GM19463 (cell line): ENCODE measurements around the gene CCT3.
"Not testable (repeated sequence)": the region's sequence is repeated elsewhere in the genome, so short reads cannot be mapped to it uniquely, and the experiment has no call there.

Source experiments
- ATAC-seq: cut with Tn5 transposase; IDR thresholded peaks from one replicate; pipeline ENCODE4 v1.9.1; 2021; ENCODE audit warnings: mild to moderate bottlenecking, moderate library complexity; ENCODE audit not compliant: unreplicated experiment

CCT3 gene

DNA sequence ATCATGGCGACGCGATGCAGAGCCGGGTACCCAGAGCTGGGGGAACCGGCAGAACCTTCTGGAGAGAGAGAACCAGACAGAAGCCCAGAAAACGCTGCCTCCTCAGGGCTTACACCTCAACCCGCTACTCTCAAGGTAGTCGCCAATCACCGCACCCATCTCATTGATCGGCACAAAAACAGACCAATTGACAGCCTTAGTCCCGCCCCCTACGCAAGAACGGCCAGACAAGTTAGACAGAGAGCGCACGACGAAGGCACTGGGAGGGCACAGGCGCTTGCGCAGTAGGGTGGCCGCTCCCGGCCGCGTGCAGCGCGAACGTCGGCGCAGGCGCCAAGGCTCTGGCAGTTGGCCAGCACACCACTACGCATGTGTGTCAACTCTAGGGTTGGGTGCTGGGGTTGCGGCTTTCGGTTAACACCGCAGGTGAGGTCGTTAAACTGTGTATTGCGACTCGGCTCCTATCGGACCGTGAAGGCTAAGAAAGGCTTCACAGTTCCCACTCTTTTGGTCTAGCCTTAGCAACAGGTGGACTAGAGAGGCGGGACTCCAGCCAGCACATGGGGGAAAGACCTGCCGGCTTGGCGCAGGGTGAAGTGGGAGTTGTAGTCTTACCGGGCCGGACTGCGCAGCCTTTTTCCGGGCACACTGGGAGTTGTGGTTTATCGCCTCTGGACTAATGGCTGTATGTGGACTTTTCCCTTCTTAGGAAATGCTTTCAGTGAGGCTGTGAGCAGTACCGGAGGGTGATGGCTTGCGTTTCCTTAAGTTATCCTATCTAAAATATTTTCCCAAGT, at the start of gene CCT3, which contains the start of gene TSACC:
TSS of gene CCT3 (minus strand) at position 113 of the 797 bp plus-strand sequence. CDS start at position 5, 108 bp downstream.
TSS of gene TSACC (plus strand) at position 347 of the 797 bp plus-strand sequence. CDS start 1,232 bp downstream, outside the sequence.
- ATAC-seq = peak; percentile 89

DNA sequence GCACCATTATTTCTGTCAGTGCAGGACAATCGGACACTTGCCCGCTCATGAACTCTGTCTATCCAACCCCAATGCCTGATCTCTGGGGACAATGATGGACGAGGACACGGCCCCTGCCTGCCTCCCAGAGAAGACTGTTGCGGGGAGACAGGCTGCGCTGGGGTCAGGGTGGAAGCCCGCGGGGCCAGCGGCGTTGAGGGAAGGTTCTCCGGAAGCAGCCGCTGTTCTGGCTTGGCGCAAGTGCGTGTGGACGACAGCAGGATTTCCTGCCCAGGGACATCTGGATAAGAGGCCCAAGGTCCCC, 49.7 kb upstream of the CCT3 start:
- ATAC-seq = no peak

- ATAC-seq = no peak
Measured at GRCh38 chr1:156386949-156387869, 49.1 kb upstream of the CCT3 start.

GRCh38 chr1:156386134-156386901, 48.2 kb upstream of the CCT3 start:
- no peak for ATAC-seq

DNA sequence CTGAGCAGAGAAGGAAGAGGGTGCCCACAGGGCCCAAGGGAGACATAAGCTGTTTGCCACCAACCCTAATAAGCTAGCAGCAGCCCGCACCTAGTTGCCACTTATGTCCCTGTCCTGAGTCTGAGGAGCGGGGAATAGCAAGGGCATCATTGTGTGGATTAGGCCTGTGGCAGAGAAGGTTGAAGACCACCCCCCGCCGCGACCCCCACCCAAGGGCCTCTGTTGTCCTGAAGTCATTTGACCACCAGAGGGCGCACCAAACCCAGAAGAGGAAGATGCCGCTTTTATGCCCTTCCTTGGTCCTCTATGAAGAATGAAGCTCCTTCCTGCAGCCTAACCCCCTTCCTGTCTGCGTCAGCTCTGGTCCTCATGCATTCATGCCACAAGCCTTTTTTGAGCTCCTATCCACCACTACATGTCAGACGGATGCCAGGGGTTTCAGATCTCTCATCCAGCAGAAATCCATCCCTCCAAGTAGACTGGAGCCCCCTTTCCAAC, 47.5 kb upstream of the CCT3 start:
- no peak for ATAC-seq

DNA sequence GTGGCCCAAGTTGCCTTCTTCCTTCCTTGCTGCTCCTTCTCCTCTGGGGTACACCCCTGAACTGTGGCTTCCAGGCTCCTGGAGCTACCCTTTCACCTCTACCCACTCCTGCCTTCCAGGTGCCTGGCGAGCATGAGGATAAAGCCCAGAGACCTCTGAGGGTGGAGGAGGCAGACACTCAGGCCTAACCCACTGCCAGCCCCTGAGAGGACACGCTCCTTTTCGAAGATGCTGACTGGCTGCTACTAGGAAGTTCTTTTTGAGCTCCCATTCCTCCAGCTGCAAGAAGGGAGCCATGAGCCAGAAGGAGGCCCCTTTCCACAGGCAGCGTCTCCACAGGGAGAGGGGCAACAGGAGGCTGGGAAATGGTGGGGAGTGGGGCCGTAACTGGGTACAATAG, 46.6 kb upstream of the CCT3 start:
- ATAC-seq = no peak

DNA sequence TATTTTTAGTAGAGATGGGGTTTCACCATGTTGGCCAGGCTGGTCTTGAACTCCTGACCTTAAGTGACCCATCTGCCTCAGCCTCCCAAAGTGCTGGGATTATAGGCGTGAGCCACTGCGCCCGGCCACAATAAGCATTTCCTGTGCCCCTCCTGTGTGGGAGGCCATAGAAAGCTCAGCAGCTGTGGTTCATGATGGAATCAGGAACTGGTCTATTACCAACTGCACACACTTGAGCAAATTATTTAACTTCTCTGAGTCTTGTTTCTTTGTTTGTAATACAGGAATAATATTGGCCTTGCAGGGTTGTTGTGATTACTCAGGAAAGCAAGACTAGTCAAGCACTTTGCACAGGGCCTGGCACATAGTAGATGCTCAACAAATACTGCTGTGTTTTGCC, 45.9 kb upstream of the CCT3 start:
- ATAC-seq = no peak

- ATAC-seq = peak; percentile 74
Measured at GRCh38 chr1:156383023-156383422, 44.9 kb upstream of the CCT3 start.

- ATAC-seq = no peak
Measured at GRCh38 chr1:156382561-156382960, 44.5 kb upstream of the CCT3 start.

GRCh38 chr1:156379420-156380165, 41.5 kb upstream of the CCT3 start:
- ATAC-seq = no peak

DNA sequence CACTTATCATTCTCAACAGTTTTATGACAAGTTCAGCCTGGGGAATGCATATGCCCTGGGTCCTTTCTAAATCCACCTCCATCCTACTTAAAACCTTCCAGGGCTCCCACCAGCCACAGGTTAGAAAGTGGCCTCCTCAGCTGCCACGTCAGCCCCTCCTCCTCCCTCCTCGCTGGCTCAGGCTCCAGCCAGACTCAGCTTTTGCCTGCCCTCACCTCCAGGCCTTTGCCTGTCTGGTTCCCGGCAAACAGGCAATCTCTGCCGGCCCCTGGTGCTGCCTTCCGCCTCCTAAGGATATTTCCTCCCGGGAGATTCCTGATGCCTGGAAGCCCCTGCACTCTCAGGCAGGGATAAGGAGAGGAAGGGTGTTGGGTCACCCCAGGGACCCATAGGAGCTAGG, 40.5 kb upstream of the CCT3 start:
- ATAC-seq = no peak

DNA sequence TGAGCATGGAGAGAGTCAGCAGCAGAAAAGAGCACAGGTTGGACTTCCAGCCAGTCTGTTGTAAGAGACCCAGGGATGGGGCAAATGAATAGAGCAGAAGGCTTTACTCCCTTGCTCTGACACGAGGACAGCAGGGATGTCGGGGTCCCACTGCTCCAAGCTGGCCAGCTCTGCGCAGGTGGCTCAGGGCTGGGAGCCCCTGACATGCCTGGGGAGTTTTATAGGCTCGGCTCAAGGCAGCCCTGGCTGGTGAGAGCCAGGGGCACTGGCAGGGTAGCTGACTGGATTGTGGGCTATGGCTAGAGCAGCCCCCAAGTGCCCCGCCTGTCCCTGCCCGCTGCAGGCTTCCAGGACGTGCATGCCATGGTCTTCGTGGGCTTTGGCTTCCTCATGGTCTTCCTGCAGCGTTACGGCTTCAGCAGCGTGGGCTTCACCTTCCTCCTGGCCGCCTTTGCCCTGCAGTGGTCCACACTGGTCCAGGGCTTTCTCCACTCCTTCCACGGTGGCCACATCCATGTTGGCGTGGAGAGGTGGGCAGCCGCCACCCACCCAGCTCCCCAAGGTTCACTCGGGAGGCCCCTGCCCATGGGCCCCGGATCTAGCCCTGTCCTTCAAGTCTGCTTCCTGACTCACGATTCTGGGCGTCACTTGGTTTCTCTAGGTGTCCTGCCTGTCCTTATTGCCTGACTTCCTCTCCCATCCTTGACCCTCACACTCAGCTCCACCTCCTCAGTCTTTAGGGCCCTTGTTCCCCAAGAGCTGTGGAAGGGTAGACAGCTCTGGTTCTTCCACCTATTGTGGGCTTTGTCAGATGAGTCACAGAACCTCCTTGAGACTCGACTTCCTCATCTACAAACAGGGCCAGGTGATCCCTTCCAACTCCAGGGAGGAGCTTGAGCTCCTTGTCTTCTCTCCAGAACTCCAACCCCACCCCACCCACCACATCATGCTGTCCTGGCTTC, 39.1 kb upstream of the CCT3 start:
- ATAC-seq = no peak

GRCh38 chr1:156376146-156376545, 38.1 kb upstream of the CCT3 start:
- ATAC-seq = no peak

- ATAC-seq = no peak
Measured at GRCh38 chr1:156373546-156373945, 35.5 kb upstream of the CCT3 start.

DNA sequence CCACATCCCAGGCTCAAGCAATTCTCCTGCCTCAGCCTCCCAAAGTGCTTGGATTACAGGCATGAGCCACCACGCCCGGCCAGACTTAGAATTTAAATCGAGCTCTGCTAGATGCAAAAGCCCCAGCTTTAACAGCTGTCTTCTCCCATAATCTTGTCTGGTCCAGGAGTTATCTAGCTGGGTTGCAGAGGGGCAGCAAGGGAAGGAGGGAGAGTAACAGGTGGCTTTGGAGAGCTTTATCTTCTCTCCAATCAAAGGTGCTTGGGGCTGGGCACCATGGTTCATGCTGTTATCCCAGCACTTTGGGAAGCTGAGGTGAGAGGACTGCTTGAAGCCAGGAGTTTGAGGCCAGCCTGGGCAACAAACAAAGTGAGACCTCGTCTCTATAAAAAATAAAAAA, 34.8 kb upstream of the CCT3 start:
- ATAC-seq = no peak

- ATAC-seq = no peak
Measured at GRCh38 chr1:156372265-156372586, 34.1 kb upstream of the CCT3 start.

GRCh38 chr1:156371553-156372264, 33.6 kb upstream of the CCT3 start:
- ATAC-seq = no peak

DNA sequence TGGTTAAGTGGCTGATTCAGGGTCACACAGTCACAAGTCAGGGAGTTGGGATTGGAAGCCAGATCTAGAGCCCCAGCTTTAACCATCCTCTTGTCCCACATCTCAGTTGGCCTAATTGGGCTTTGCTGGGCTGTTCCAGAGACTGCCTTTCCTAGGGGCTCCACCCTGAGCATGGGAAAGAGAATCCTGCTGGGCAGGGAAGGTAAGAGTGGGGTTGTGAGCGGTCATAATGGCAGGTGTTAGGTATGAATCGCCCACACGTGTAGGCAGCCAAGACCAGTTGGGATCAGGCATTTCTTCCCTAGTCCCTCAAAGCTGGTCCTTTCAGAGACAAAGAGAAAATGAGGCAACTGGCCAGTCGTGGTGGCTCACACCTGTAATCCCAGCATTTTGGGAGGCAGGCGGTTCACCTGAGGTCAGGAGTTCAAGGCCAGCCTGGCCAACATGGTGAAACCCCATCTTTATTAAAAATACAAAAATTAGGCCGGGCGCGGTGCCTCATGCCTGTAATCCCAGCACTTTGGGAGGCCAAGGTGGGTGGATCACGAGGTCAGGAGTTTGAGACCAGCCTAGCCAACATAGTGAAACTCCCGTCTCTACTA, 31.7 kb upstream of the CCT3 start:
- ATAC-seq = not testable (repeated sequence)
